H1 (cell line): ENCODE measurements around the gene SLC46A3. TPM values are rescaled to one million over a fixed set of nuclear protein-coding genes. Genes with fewer than 3 reads are reported as not detected.

Source experiments
- CHD7 ChIP-seq: fragments of 300-600 bp; sonication (generic); IDR thresholded peaks from 2 replicates; pipeline ENCODE4 v1.7.1; 2012; ENCODE audit warnings: low read length, moderate library complexity, mild to moderate bottlenecking, inconsistent platforms; ENCODE audit not compliant: insufficient replicate concordance
- GABPA ChIP-seq: IDR thresholded peaks from 2 replicates; pipeline ENCODE4 v1.6.1; 2011; ENCODE audit warnings: mild to moderate bottlenecking, low read length, moderate library complexity, borderline replicate concordance; ENCODE audit not compliant: insufficient read depth
- polyA plus RNA-seq, 7 experiments: library from polyadenylated mRNA; depleted of rRNA in 3 of 7; stranded (reverse) in 5 of 7; unstranded in 2 of 7; fragments of >200 nt in 5 of 7; fragments of 200-250 nt in 2 of 7; gene quantifications; 1 replicate in 5 of 7; 2 replicates in 1 of 7; 4 replicates in 1 of 7; pipeline versions ENCODE4 v1.2.1 to v1.2.3, GENCODE V29; 2011 to 2013; ENCODE audit warnings: missing spikeins in 2 of 7, mixed read lengths in 2 of 7
- total RNA-seq: library from RNA; stranded (reverse); fragmentation: NEBNext Ultra II Directional; extraction: Animal tissue kit (Norgen Biotek cat#: 25700); gene quantifications from 2 replicates; pipeline ENCODE4 v1.2.1, GENCODE V29; 2021

SLC46A3 gene
- total and polyA plus RNA-seq, 2 of the 8 experiments (the other 6 are each of a cell fraction or from before 2014, with no cell fraction given), result 0.39 to 0.67 TPM

- no peak for TF ChIP-seq CHD7
- no peak for TF ChIP-seq GABPA
- TF ChIP-seq, all 59 proteins: peak for 1
Observed at GRCh38 chr13:28753946-28754345, 35.2 kb upstream of the SLC46A3 start (continued).
